Common myeloid progenitor, CD34-positive (primary cell): ENCODE data around the gene NGRN.

Source experiments
- CTCF ChIA-PET: fragments of 350-600 bp; sonication (Branson Sonifier 250); formaldehyde crosslinking; loops from one replicate; lab custom pipeline; 2021; ENCODE audit warnings: antibody characterized with exemption; lab: Charles Lee
- POLR2A ChIA-PET: fragments of 350-600 bp; sonication (Branson Sonifier 250); formaldehyde crosslinking; loops from one replicate; lab custom pipeline; 2021; ENCODE audit warnings: antibody characterized with exemption; lab: Charles Lee
- DNase-seq, 3 donors: peaks; one replicate each; pipeline versions ENCODE4 v3.0.0 to v3.0.0-alpha.2; 2013
- H3K27ac ChIP-seq, 2 experiments: 1 replicate in 1 of 2; 2 replicates in 1 of 2; pipeline ENCODE4 v1.7.0; 2013; ENCODE audit warnings: inconsistent platforms in 2 of 2, low read length in 2 of 2, mild to moderate bottlenecking in 2 of 2, low read depth in 1 of 2, moderate library complexity in 1 of 2; ENCODE audit not compliant: severe bottlenecking in 2 of 2, insufficient read depth in 1 of 2, poor library complexity in 1 of 2
- H3K27me3 ChIP-seq, 5 experiments: replicated peaks in 2 of 5; 1 replicate in 3 of 5; 2 replicates in 2 of 5; pipeline versions ENCODE4 v1.6.1 to v1.7.0; 2013; ENCODE audit warnings: low read length in 4 of 5, mild to moderate bottlenecking in 2 of 5, moderate library complexity in 2 of 5, inconsistent platforms in 1 of 5; ENCODE audit not compliant: insufficient read depth in 5 of 5, control insufficient read depth in 4 of 5
- H3K36me3 ChIP-seq, 4 experiments: 1 replicate in 2 of 4; 2 replicates in 2 of 4; pipeline versions ENCODE4 v1.6.1 to v1.7.0; 2013; ENCODE audit warnings: low read length in 3 of 4, control low read depth in 1 of 4, mild to moderate bottlenecking in 1 of 4; ENCODE audit not compliant: control insufficient read depth in 4 of 4, insufficient read depth in 4 of 4
- H3K4me1 ChIP-seq, 4 experiments: 1 replicate in 3 of 4; 2 replicates in 1 of 4; pipeline versions ENCODE4 v1.6.1 to v1.7.1; 2013; ENCODE audit warnings: low read length in 3 of 4, mild to moderate bottlenecking in 3 of 4, control low read depth in 1 of 4, inconsistent platforms in 1 of 4, moderate library complexity in 1 of 4; ENCODE audit not compliant: control insufficient read depth in 4 of 4, insufficient read depth in 4 of 4; ENCODE audit errors: control extremely low read depth in 1 of 4
- H3K4me3 ChIP-seq, 7 experiments: 1 replicate in 4 of 7; 2 replicates in 3 of 7; pipeline versions ENCODE4 v1.5.1 to v1.7.0; 2013; ENCODE audit warnings: mild to moderate bottlenecking in 7 of 7, low read length in 6 of 7, moderate library complexity in 6 of 7, inconsistent platforms in 2 of 7, low read depth in 2 of 7, control low read depth in 1 of 7; ENCODE audit not compliant: insufficient read depth in 4 of 7, control insufficient read depth in 1 of 7; ENCODE audit errors: extremely low read depth in 1 of 7
- H3K9me3 ChIP-seq, 5 experiments: 1 replicate in 4 of 5; 2 replicates in 1 of 5; pipeline versions ENCODE4 v1.6.1 to v1.7.1; 2013; ENCODE audit warnings: low read length in 4 of 5, mild to moderate bottlenecking in 2 of 5, inconsistent platforms in 1 of 5, low read depth in 1 of 5, moderate library complexity in 1 of 5; ENCODE audit not compliant: control insufficient read depth in 4 of 5, insufficient read depth in 2 of 5; ENCODE audit errors: control extremely low read depth in 1 of 5
- WGBS: methylation state at CpG from one replicate; pipeline ENCODE4 v1.1.5; 2013; ENCODE audit not compliant: insufficient coverage; 5-methylcytosine and 5-hydroxymethylcytosine counted together

NGRN gene

DNA sequence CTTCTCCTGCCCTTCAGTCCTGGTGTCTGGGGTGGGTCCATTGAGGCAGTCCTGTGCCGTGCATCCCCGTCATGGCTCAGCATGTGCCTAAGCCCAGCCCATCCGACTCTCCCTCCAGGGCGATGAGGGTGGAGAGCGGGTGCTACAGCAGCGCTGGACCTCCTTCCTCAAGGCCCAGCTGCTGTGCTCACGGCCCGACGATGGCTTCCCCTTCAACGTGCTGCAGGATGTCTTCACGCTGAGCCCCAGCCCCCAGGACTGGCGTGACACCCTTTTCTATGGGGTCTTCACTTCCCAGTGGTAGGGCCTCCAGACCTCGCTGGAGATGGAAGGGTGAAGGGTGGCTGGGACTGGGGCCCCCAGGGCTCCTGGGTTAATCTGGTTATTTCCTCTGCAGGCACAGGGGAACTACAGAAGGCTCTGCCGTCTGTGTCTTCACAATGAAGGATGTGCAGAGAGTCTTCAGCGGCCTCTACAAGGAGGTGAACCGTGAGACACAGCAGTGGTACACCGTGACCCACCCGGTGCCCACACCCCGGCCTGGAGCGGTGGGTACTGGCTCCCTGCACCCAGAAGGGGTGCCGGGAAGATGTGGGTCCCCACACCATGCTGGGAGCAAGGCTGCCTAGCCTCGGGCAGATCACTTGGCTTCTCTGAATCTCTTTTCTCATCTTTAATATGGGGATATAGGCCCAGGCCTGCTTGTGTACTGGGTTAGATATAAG, 41.9 kb upstream of the NGRN start:
- no peaks in the 10 kb centered on the region for H3K4me1 ChIP-seq
- H3K4me3 ChIP-seq, result no peak overlapping the region
- WGBS, result 96% methylated on average over 14 of the region's 22 CpGs
- ChIA-PET CTCF (interaction anchor here (1.1 to 2.6 kb wide), 3 partner anchors 21 to 82 kb away, joined by 3 to 8 read pairs (median 3); no protein-coding TSS in a partner anchor), POLR2A (no interaction called here)
- peaks cover 2 to 39% (median 16%) of the 10 kb centered on the region in 4 experiments for H3K36me3 ChIP-seq
- no peaks in the 10 kb centered on the region for H3K27me3 ChIP-seq
- H3K9me3 ChIP-seq, result no peaks in the 10 kb centered on the region
- DNase-seq, result no peak
- H3K27ac ChIP-seq, result no peak overlapping the region

DNA sequence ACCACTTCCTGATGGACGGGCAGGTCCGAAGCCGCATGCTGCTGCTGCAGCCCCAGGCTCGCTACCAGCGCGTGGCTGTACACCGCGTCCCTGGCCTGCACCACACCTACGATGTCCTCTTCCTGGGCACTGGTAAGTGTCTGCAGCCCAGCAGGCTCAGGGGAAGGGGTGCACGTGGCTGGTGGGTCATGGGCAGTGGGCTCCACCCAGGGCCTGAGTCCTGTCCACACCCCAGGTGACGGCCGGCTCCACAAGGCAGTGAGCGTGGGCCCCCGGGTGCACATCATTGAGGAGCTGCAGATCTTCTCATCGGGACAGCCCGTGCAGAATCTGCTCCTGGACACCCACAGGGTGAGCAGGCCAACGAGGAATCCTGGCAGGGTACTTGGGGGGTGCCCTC, 40.4 kb upstream of the NGRN start:
- Histone ChIP-seq H3K4me3 (no peak overlapping the region), H3K9me3 (no peaks in the 10 kb centered on the region), H3K27ac (no peak overlapping the region), H3K4me1 (no peaks in the 10 kb centered on the region), H3K36me3 (peaks cover 2 to 52% (median 29%) of the 10 kb centered on the region in 4 experiments), H3K27me3 (no peaks in the 10 kb centered on the region)
- WGBS, result 95% methylated on average over 16 of the region's 17 CpGs
- no peak for DNase-seq
- POLR2A ChIA-PET, result no interaction called here
- CTCF ChIA-PET, result interaction anchor here (1.1 to 1.4 kb wide), 3 partner anchors 8 to 23 kb away, joined by 3 read pairs; no protein-coding TSS in a partner anchor

GRCh38 chr15:90225504-90226234, 39.8 kb upstream of the NGRN start:
- Histone ChIP-seq H3K4me3 (no peak overlapping the region), H3K27me3 (no peaks in the 10 kb centered on the region), H3K27ac (no peak overlapping the region), H3K9me3 (no peaks in the 10 kb centered on the region), H3K4me1 (peaks cover 0 to 2% (median 0%) of the 10 kb centered on the region in 4 experiments), H3K36me3 (peaks cover 2 to 59% (median 35%) of the 10 kb centered on the region in 4 experiments)
- no peak for DNase-seq
- 96% methylated on average over 13 of the region's 18 CpGs for WGBS
- ChIA-PET CTCF (interaction anchor here (0.7 to 1.4 kb wide), 3 partner anchors 9 to 76 kb away, joined by 3 read pairs; no protein-coding TSS in a partner anchor), POLR2A (interaction anchor here (0.6 kb wide), 1 partner anchor 17 kb away, joined by 3 read pairs; no protein-coding TSS in a partner anchor)

GRCh38 chr15:90227336-90227735, 38.1 kb upstream of the NGRN start:
- Histone ChIP-seq H3K36me3 (peaks cover 0 to 68% (median 43%) of the 10 kb centered on the region in 4 experiments), H3K9me3 (no peaks in the 10 kb centered on the region), H3K4me1 (peaks cover 0 to 15% (median 5%) of the 10 kb centered on the region in 4 experiments), H3K4me3 (no peak overlapping the region), H3K27ac (no peak overlapping the region), H3K27me3 (no peaks in the 10 kb centered on the region)
- 98% methylated on average over 7 of the region's 7 CpGs for WGBS
- CTCF ChIA-PET, result interaction anchor here (1.1 to 1.4 kb wide), 3 partner anchors 9 to 60 kb away, joined by 3 read pairs; no protein-coding TSS in a partner anchor
- POLR2A ChIA-PET, result interaction anchor here (0.6 kb wide), 1 partner anchor 26 kb away, joined by 3 read pairs; the partner anchor contains the start of gene SEMA4B
- DNase-seq, result no peak

- Histone ChIP-seq H3K4me3 (no peak overlapping the region), H3K4me1 (peaks cover 4 to 23% (median 12%) of the 10 kb centered on the region in 4 experiments), H3K9me3 (no peaks in the 10 kb centered on the region), H3K27me3 (no peaks in the 10 kb centered on the region), H3K27ac (no peak overlapping the region), H3K36me3 (peaks cover 0 to 67% (median 43%) of the 10 kb centered on the region in 4 experiments)
- WGBS, result 92% methylated on average over 38 of the region's 38 CpGs
- no peak for DNase-seq
- CTCF ChIA-PET, result interaction anchor here (1.1 to 1.4 kb wide), 5 partner anchors 9 to 59 kb away, joined by 3 read pairs; partner anchors contain the start of gene SEMA4B
- POLR2A ChIA-PET, result no interaction called here
These were observed 37.4 kb upstream of the NGRN start for GRCh38 chr15:90227816-90228772.

DNA sequence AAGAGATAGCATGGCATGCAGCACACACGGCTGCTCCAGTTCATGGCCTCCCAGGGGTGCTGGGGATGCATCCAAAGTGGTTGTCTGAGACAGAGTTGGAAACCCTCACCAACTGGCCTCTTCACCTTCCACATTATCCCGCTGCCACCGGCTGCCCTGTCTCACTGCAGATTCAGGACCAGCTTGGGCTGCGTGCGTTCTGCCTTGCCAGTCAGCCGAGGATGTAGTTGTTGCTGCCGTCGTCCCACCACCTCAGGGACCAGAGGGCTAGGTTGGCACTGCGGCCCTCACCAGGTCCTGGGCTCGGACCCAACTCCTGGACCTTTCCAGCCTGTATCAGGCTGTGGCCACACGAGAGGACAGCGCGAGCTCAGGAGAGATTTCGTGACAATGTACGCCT, 36.5 kb upstream of the NGRN start:
- Histone ChIP-seq H3K27ac (no peak overlapping the region), H3K27me3 (no peaks in the 10 kb centered on the region), H3K9me3 (no peaks in the 10 kb centered on the region), H3K36me3 (peaks cover 0 to 59% (median 43%) of the 10 kb centered on the region in 4 experiments), H3K4me1 (peaks cover 4 to 25% (median 14%) of the 10 kb centered on the region in 4 experiments), H3K4me3 (no peak overlapping the region)
- POLR2A ChIA-PET, result no interaction called here
- WGBS, result 95% methylated on average over 14 of the region's 15 CpGs
- CTCF ChIA-PET, result interaction anchor here (1.1 to 1.4 kb wide), 3 partner anchors 28 to 57 kb away, joined by 3 read pairs; partner anchors contain the start of gene SEMA4B
- no peak for DNase-seq
